ENCODE results near the gene DNAJC17. TPM values are rescaled to one million over a fixed set of nuclear protein-coding genes. Genes with fewer than 3 reads are reported as not detected.

Gene DNAJC17
- total RNA-seq, 1 donor from 2014 or later = 14.0 TPM

GRCh38 chr15:40825661-40826422, 18.6 kb upstream of the DNAJC17 start:
- H3K27ac ChIP-seq = no peak overlapping the region
- no peak for DNase-seq (ENCODE audit: extremely low spot score in 2 of 2)
- intact Hi-C loops (cut with DNase I) = no loop called here

GRCh38 chr15:40823572-40824343, 16.5 kb upstream of the DNAJC17 start:
- intact Hi-C loops (cut with DNase I) = no loop called here
- no peaks in the 10 kb centered on the region for H3K9me3 ChIP-seq
- H3K4me1 ChIP-seq = no peaks in the 10 kb centered on the region
- no peaks in the 10 kb centered on the region for H3K36me3 ChIP-seq
- no peak for TF ChIP-seq POLR2AphosphoS5 (IDR thresholded peaks at IDR 0.05; ENCODE audit: insufficient read depth in 1 of 2, low read depth in 1 of 2)
- TF ChIP-seq POLR2A (IDR thresholded peaks at IDR 0.05) = no peak
- TF ChIP-seq CTCF (IDR thresholded peaks at IDR 0.05) = no peak
- DNase-seq (ENCODE audit: extremely low spot score in 2 of 2) = no peak
- H3K4me3 ChIP-seq = no peak overlapping the region
- H3K27ac ChIP-seq = no peak overlapping the region
- H3K27me3 ChIP-seq = no peaks in the 10 kb centered on the region

More at GRCh38 chr15:40825661-40826422, 18.6 kb upstream of the DNAJC17 start:
- H3K9me3 ChIP-seq = no peaks in the 10 kb centered on the region
- no peaks in the 10 kb centered on the region for H3K36me3 ChIP-seq
- no peak for TF ChIP-seq CTCF (IDR thresholded peaks at IDR 0.05)
- no peak for TF ChIP-seq POLR2AphosphoS5 (IDR thresholded peaks at IDR 0.05; ENCODE audit: insufficient read depth in 1 of 2, low read depth in 1 of 2)
- no peak for TF ChIP-seq POLR2A (IDR thresholded peaks at IDR 0.05)
- no peak overlapping the region for H3K4me3 ChIP-seq
- H3K27me3 ChIP-seq = no peaks in the 10 kb centered on the region
- no peaks in the 10 kb centered on the region for H3K4me1 ChIP-seq

GRCh38 chr15:40821195-40821594, 13.9 kb upstream of the DNAJC17 start:
- no peak overlapping the region for H3K27ac ChIP-seq
- DNase-seq (ENCODE audit: extremely low spot score in 2 of 2) = no peak
- TF ChIP-seq CTCF (IDR thresholded peaks at IDR 0.05) (no peak), POLR2A (IDR thresholded peaks at IDR 0.05) (no peak), POLR2AphosphoS5 (IDR thresholded peaks at IDR 0.05; ENCODE audit: insufficient read depth in 1 of 2, low read depth in 1 of 2) (no peak)

GRCh38 chr15:40819048-40819447, 11.8 kb upstream of the DNAJC17 start:
- DNase-seq (ENCODE audit: extremely low spot score in 2 of 2) = no peak
- no peak overlapping the region for H3K27ac ChIP-seq
- intact Hi-C loops (cut with DNase I) = no loop called here
- H3K4me3 ChIP-seq = no peak overlapping the region
- peaks cover 0 to 5% of the 10 kb centered on the region in 2 donors for H3K36me3 ChIP-seq
- no peaks in the 10 kb centered on the region for H3K9me3 ChIP-seq
- H3K4me1 ChIP-seq = no peaks in the 10 kb centered on the region
- TF ChIP-seq CTCF (IDR thresholded peaks at IDR 0.05) (no peak), POLR2A (IDR thresholded peaks at IDR 0.05) (no peak), POLR2AphosphoS5 (IDR thresholded peaks at IDR 0.05; ENCODE audit: insufficient read depth in 1 of 2, low read depth in 1 of 2) (no peak)
- no peaks in the 10 kb centered on the region for H3K27me3 ChIP-seq

More at GRCh38 chr15:40821195-40821594, 13.9 kb upstream of the DNAJC17 start:
- no peaks in the 10 kb centered on the region for H3K36me3 ChIP-seq
- no peaks in the 10 kb centered on the region for H3K9me3 ChIP-seq
- no peak overlapping the region for H3K4me3 ChIP-seq
- no peaks in the 10 kb centered on the region for H3K4me1 ChIP-seq
- intact Hi-C loops (cut with DNase I) = no loop called here
- H3K27me3 ChIP-seq = no peaks in the 10 kb centered on the region
